Upper lobe of right lung (tissue), 1 donor: ENCODE results near the gene WWC1. TPM values are rescaled to one million over a fixed set of nuclear protein-coding genes. Genes with fewer than 3 reads are reported as not detected.

Experiments used
- ATAC-seq: fragments of 200-7000 bp; cut with Tn5 transposase; one replicate; pipeline ENCODE4 v1.9.1; 2020; ENCODE audit warnings: mild to moderate bottlenecking, moderate library complexity
- DNase-seq: peaks from one replicate; pipeline ENCODE4 v3.0.0-alpha.2; 2020
- H3K27ac ChIP-seq: fragments of 200-600 bp; one replicate; pipeline ENCODE4 v1.8.0; 2022
- H3K27me3 ChIP-seq: fragments of 200-600 bp; one replicate; pipeline ENCODE4 v1.8.0; 2022; ENCODE audit warnings: mild to moderate bottlenecking
- H3K36me3 ChIP-seq: fragments of 200-600 bp; one replicate; pipeline ENCODE4 v1.8.0; 2022
- H3K4me1 ChIP-seq: fragments of 200-600 bp; one replicate; pipeline ENCODE4 v1.8.0; 2022
- H3K4me3 ChIP-seq: fragments of 200-600 bp; one replicate; pipeline ENCODE4 v1.8.0; 2022; ENCODE audit warnings: mild to moderate bottlenecking
- H3K9me3 ChIP-seq: fragments of 200-600 bp; one replicate; pipeline ENCODE4 v1.8.0; 2022
- CTCF ChIP-seq: fragments of 200-600 bp; IDR thresholded peaks from one replicate; pipeline ENCODE4 v1.8.0; 2022; ENCODE audit warnings: antibody characterized with exemption
- intact Hi-C: fragments of 100-400 bp; cut with DNase I; formaldehyde crosslinking; loops from one replicate; pipeline ENCODE4 v1.11.0; 2022
- total RNA-seq: library from RNA; stranded (reverse); fragmentation: NEBNext Ultra II Directional; extraction: Animal tissue kit (Norgen Biotek cat#: 25700); gene quantifications from one replicate; pipeline ENCODE4 v1.2.1, GENCODE V29; 2021
- donor health status: DM: no; HTN: yes; CAD: no; lungs with severe emphysema.

WWC1 gene
- total RNA-seq, 1 donor from 2014 or later: 94.2 TPM

- no peak for DNase-seq
- ATAC-seq: no peak
- Histone ChIP-seq H3K9me3 (no peaks in the 10 kb centered on the region), H3K27me3 (no peaks in the 10 kb centered on the region), H3K4me3 (no peak overlapping the region), H3K27ac (no peak overlapping the region), H3K4me1 (peaks cover 16% of the 10 kb centered on the region), H3K36me3 (no peaks in the 10 kb centered on the region)
- intact Hi-C loops: no loop called here
- TF ChIP-seq CTCF: no peak
Observed at GRCh38 chr5:168362097-168362885, 70.8 kb downstream of the WWC1 start.

GRCh38 chr5:168364151-168364661 lies 72.8 kb downstream of the WWC1 start:
- H3K4me3 ChIP-seq: no peak overlapping the region
- H3K27ac ChIP-seq: peak overlapping the region; percentile 42
- H3K36me3 ChIP-seq: no peaks in the 10 kb centered on the region
- TF ChIP-seq CTCF: no peak
- no peaks in the 10 kb centered on the region for H3K27me3 ChIP-seq
- intact Hi-C loops: no loop called here
- no peak for DNase-seq
- H3K9me3 ChIP-seq: no peaks in the 10 kb centered on the region
- H3K4me1 ChIP-seq: peaks cover 16% of the 10 kb centered on the region
- ATAC-seq: no peak

GRCh38 chr5:168364750-168365550 lies 73.5 kb downstream of the WWC1 start:
- Histone ChIP-seq H3K9me3 (no peaks in the 10 kb centered on the region), H3K4me3 (no peak overlapping the region), H3K4me1 (peaks cover 16% of the 10 kb centered on the region), H3K36me3 (no peaks in the 10 kb centered on the region), H3K27ac (peak overlapping the region; percentile 48), H3K27me3 (no peaks in the 10 kb centered on the region)
- DNase-seq: peak; percentile 86
- peak; percentile 87 for ATAC-seq
- no peak for TF ChIP-seq CTCF
- intact Hi-C loops: no loop called here

GRCh38 chr5:168365581-168366081 lies 74.2 kb downstream of the WWC1 start:
- no peaks in the 10 kb centered on the region for H3K36me3 ChIP-seq
- TF ChIP-seq CTCF: peak; percentile 27
- intact Hi-C loops: no loop called here
- H3K27me3 ChIP-seq: no peaks in the 10 kb centered on the region
- H3K4me1 ChIP-seq: peaks cover 16% of the 10 kb centered on the region
- ATAC-seq (peak; percentile 81), DNase-seq (peak; percentile 82)
- peak overlapping the region; percentile 48 for H3K27ac ChIP-seq
- no peaks in the 10 kb centered on the region for H3K9me3 ChIP-seq
- no peak overlapping the region for H3K4me3 ChIP-seq

- intact Hi-C loops: no loop called here
- Histone ChIP-seq H3K4me3 (no peak overlapping the region), H3K27ac (no peak overlapping the region), H3K36me3 (no peaks in the 10 kb centered on the region), H3K9me3 (no peaks in the 10 kb centered on the region), H3K27me3 (no peaks in the 10 kb centered on the region), H3K4me1 (peaks cover 16% of the 10 kb centered on the region)
- no peak for TF ChIP-seq CTCF
- no peak for DNase-seq
- ATAC-seq: no peak
Observed at GRCh38 chr5:168366116-168366515, 74.7 kb downstream of the WWC1 start.
